ENCODE results near the gene TMEM63C.
A peak's percentile ranks its signal among the peaks of the same experiment; 100 is the strongest.

The TMEM63C gene

DNA sequence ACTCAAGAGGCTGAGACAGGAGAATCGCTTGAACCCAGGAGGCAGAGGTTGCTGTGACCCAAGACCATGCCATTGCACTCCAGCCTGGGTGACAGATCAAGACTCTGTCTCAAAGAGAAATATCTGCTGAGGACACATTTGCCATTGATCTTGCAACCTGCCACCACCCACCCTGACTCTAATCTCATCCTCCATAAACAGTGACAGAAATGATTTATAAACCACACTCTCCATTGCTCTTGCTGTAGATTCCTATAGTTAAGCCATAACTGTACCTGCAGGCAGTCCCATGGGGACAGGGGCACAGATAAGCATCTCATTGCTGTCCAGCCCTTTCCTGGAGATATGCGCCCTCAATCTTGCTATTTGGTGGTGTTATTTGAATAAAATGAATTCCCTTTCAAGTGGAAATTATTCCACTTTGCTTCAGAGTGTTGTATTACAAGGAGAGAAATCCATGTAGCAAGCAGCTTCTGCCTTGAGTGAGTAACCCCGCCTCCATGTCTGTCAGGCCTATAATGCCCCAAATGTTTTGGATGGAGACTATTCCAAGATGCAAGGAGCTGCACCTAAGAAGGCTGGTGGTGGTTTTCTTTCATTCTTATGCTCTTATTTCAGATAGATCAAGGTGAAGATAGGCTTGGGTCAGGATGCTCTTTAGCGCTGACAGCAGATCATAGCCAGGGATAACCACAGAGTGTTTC is 37.0 kb upstream of the TMEM63C start:
- peaks cover 26% of the 10 kb centered on the region for H3K4me1 ChIP-seq (ENCODE audit: insufficient read depth, low read length)
- H3K36me3 ChIP-seq (ENCODE audit: insufficient read depth, low read length): no peaks in the 10 kb centered on the region
- no peak overlapping the region for H2AFZ ChIP-seq (ENCODE audit: low read depth, low read length)
- peaks cover 3% of the 10 kb centered on the region for H3K27me3 ChIP-seq (ENCODE audit: insufficient read depth, low read length)
- H3K9me3 ChIP-seq (ENCODE audit: low read length): no peaks in the 10 kb centered on the region
- H3K4me3 ChIP-seq (ENCODE audit: low read length): no peak overlapping the region

- no peak overlapping the region for H2AFZ ChIP-seq (ENCODE audit: low read depth, low read length)
These were observed 35.4 kb upstream of the TMEM63C start for GRCh38 chr14:77145975-77146740.

DNA sequence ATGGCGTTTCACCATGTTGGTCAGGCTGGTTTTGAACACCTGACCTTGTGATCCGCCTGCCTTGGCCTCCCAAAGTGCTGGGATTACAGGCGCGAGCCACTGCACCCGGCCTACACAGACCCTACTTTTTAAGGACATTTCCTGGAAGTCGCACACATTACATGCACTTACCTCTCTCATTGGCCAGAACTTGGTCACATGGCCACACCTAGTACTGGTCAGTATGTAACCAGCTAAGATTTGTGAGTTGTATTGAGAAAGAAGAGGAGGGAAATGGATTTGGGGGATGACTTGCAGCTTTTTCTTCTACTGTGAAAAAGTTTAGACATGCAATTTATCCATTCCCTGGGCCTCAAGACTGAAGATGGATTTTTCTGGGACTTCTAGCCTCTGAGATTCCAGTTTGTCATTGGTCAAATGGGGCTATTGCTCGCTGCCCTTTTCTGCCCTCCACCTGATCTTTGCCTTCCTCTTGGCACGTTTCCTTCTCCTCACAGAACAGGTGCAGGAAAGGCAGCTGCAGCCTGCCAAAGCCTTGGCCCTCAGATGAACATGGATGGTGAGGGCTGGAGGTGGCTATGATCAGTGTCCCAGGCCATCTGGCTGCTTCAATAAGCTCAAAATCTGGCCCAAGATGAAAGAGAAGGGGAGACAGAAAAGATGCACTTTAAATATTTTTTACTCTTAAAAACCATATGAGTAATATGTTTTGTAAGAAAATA is 32.9 kb upstream of the TMEM63C start:
- Histone ChIP-seq H3K36me3 (ENCODE audit: insufficient read depth, low read length) (no peaks in the 10 kb centered on the region), H2AFZ (ENCODE audit: low read depth, low read length) (no peak overlapping the region), H3K4me3 (ENCODE audit: low read length) (no peak overlapping the region)

More at GRCh38 chr14:77145975-77146740, 35.4 kb upstream of the TMEM63C start:
- H3K36me3 ChIP-seq (ENCODE audit: insufficient read depth, low read length): no peaks in the 10 kb centered on the region
- peaks cover 16% of the 10 kb centered on the region for H3K4me1 ChIP-seq (ENCODE audit: insufficient read depth, low read length)
- H3K27me3 ChIP-seq (ENCODE audit: insufficient read depth, low read length): peaks cover 3% of the 10 kb centered on the region
- H3K9me3 ChIP-seq (ENCODE audit: low read length): no peaks in the 10 kb centered on the region
- no peak overlapping the region for H3K4me3 ChIP-seq (ENCODE audit: low read length)

DNA sequence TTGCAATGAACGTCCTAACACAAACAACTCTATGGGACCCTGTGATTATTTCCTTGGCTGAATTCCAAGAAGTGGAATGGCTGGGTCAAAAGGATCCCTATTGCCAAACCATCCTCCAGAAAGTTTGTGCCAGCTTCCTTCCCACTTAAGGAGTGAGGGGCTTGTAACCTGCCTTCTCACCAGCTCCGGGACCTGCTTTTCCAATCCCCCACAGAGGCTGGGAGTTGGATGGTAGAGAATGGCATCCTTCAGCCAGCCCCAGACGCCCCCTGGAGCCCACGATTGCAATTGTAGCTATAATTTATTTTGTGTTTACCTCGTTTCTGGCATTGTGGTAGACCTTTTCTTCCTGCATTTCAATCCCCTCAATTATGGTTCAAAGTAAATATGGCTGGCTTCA is 30.4 kb upstream of the TMEM63C start:
- Histone ChIP-seq H3K36me3 (ENCODE audit: insufficient read depth, low read length) (no peaks in the 10 kb centered on the region), H3K9me3 (ENCODE audit: low read length) (no peaks in the 10 kb centered on the region), H3K4me3 (ENCODE audit: low read length) (no peak overlapping the region), H3K4me1 (ENCODE audit: insufficient read depth, low read length) (peaks cover 11% of the 10 kb centered on the region), H2AFZ (ENCODE audit: low read depth, low read length) (no peak overlapping the region), H3K27me3 (ENCODE audit: insufficient read depth, low read length) (no peaks in the 10 kb centered on the region)

More for the DNA sequence above, 32.9 kb upstream of the TMEM63C start:
- no peaks in the 10 kb centered on the region for H3K4me1 ChIP-seq (ENCODE audit: insufficient read depth, low read length)
- peaks cover under 1% of the 10 kb centered on the region for H3K27me3 ChIP-seq (ENCODE audit: insufficient read depth, low read length)
- H3K9me3 ChIP-seq (ENCODE audit: low read length): no peaks in the 10 kb centered on the region

DNA sequence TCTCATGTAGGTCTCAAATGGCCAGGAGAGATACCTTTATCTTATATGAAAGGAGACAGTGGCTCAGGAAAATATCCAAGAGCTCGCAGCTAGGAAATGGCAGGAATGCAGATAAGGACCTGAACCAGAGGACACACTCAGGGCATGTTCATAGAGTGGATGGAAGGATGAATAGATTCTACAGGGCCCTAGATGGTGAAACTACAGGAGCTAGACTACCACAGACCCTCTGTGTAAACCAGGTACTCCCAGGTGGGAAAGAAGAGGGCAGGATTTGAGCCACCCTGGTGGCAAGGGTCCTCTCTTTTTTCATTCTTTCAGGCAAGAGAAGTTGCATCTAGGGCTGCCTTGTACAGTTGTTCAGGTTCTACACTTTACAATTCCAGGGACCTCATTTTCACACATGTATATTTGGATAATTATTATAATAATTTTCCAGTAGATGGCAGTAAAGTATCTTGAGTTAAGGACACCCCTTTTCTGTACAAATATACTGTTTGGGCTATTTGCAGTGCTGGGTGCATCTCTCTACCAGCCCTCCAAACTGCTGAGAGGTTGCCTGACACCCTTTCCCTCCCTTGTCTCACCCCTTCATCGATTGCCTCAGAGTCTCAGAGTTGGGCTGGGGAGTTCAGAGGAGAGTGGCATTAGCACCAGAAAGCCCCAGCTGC is 29.5 kb upstream of the TMEM63C start:
- Histone ChIP-seq H3K4me3 (ENCODE audit: low read length) (no peak overlapping the region), H3K36me3 (ENCODE audit: insufficient read depth, low read length) (no peaks in the 10 kb centered on the region), H2AFZ (ENCODE audit: low read depth, low read length) (no peak overlapping the region), H3K4me1 (ENCODE audit: insufficient read depth, low read length) (peaks cover 11% of the 10 kb centered on the region), H3K27me3 (ENCODE audit: insufficient read depth, low read length) (no peaks in the 10 kb centered on the region), H3K9me3 (ENCODE audit: low read length) (no peaks in the 10 kb centered on the region)

DNA sequence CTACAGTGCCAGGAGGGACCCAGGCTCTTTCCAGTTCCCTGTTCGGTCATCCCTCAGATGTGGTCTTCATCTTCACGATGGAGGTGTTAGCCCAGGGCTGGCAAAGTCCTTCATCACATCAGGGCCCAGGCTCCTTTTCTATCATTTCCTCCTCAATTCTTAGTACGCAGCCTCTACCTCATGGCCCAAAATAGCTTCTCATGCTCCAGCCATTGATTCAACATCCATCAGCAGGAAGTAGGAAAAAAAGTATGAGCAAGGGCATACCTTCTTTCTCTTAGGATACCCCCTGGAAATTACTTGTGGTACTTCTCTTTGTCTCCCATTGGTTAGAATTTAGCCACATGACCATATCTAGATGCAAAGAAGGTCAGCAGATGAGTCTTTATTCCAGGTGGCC is 27.8 kb upstream of the TMEM63C start:
- no peaks in the 10 kb centered on the region for H3K27me3 ChIP-seq (ENCODE audit: insufficient read depth, low read length)
- no peaks in the 10 kb centered on the region for H3K36me3 ChIP-seq (ENCODE audit: insufficient read depth, low read length)
- peaks cover 23% of the 10 kb centered on the region for H3K4me1 ChIP-seq (ENCODE audit: insufficient read depth, low read length)
- H3K9me3 ChIP-seq (ENCODE audit: low read length): no peaks in the 10 kb centered on the region
- H2AFZ ChIP-seq (ENCODE audit: low read depth, low read length): no peak overlapping the region
- no peak overlapping the region for H3K4me3 ChIP-seq (ENCODE audit: low read length)

- Histone ChIP-seq H3K9me3 (ENCODE audit: low read length) (no peaks in the 10 kb centered on the region), H3K27me3 (ENCODE audit: insufficient read depth, low read length) (no peaks in the 10 kb centered on the region), H3K36me3 (ENCODE audit: insufficient read depth, low read length) (no peaks in the 10 kb centered on the region), H3K4me3 (ENCODE audit: low read length) (no peak overlapping the region), H2AFZ (ENCODE audit: low read depth, low read length) (no peak overlapping the region), H3K4me1 (ENCODE audit: insufficient read depth, low read length) (peaks cover 25% of the 10 kb centered on the region)
These were observed 27.2 kb upstream of the TMEM63C start for GRCh38 chr14:77154421-77154820.

DNA sequence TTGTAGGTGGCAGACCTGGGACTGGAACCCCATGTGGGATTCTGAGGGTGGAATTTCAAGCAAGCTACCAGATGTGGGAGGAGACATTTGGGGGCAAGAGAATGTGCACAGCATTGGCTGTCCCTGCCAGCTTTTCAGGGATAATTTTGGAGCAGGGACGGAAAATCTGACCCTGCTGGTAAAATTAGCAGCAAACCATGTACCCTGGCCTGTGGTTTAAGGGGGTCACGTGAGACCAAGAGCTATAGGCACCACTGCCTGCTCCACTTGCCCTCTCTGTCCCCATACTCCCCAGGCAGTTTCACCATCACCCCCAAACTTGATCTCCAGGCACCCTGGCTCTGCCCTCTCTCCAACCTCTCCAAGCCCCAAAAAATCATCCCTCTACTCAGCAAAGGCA is 26.5 kb upstream of the TMEM63C start:
- Histone ChIP-seq H3K4me3 (ENCODE audit: low read length) (no peak overlapping the region), H3K36me3 (ENCODE audit: insufficient read depth, low read length) (no peaks in the 10 kb centered on the region), H3K9me3 (ENCODE audit: low read length) (no peaks in the 10 kb centered on the region), H3K27me3 (ENCODE audit: insufficient read depth, low read length) (no peaks in the 10 kb centered on the region), H3K4me1 (ENCODE audit: insufficient read depth, low read length) (peaks cover 25% of the 10 kb centered on the region), H2AFZ (ENCODE audit: low read depth, low read length) (no peak overlapping the region)

DNA sequence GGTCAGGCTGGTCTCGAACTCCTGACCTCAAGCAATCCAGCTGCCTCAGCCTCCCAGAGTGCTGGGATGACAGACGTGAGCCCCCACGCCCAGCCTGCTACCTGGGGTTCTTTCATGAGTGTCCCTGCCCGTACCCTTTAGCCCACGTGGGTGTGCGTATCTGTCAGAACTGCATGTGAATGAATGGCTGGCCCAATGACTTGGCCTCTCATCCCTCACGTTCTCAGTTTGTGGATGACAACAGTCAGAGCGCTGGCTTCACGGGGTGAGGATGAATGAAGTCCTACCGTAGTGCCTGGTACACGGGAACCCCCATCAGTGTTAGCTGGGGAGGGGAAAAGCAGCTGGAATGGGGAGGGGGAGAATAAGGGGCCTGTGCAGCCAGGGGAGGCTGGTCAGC is 23.9 kb upstream of the TMEM63C start:
- Histone ChIP-seq H3K4me1 (ENCODE audit: insufficient read depth, low read length) (peaks cover 25% of the 10 kb centered on the region), H3K4me3 (ENCODE audit: low read length) (peak overlapping the region; percentile 19), H3K36me3 (ENCODE audit: insufficient read depth, low read length) (no peaks in the 10 kb centered on the region), H2AFZ (ENCODE audit: low read depth, low read length) (no peak overlapping the region), H3K27me3 (ENCODE audit: insufficient read depth, low read length) (no peaks in the 10 kb centered on the region), H3K9me3 (ENCODE audit: low read length) (no peaks in the 10 kb centered on the region)

- H3K9me3 ChIP-seq (ENCODE audit: low read length): no peaks in the 10 kb centered on the region
- H3K4me1 ChIP-seq (ENCODE audit: insufficient read depth, low read length): peaks cover 25% of the 10 kb centered on the region
- H3K36me3 ChIP-seq (ENCODE audit: insufficient read depth, low read length): no peaks in the 10 kb centered on the region
- H3K4me3 ChIP-seq (ENCODE audit: low read length): peak overlapping the region; percentile 19
- no peaks in the 10 kb centered on the region for H3K27me3 ChIP-seq (ENCODE audit: insufficient read depth, low read length)
- peak overlapping the region; percentile 4 for H2AFZ ChIP-seq (ENCODE audit: low read depth, low read length)
These were observed 23.3 kb upstream of the TMEM63C start for GRCh38 chr14:77158175-77158881.

GRCh38 chr14:77158882-77159255 is 22.7 kb upstream of the TMEM63C start:
- no peak overlapping the region for H2AFZ ChIP-seq (ENCODE audit: low read depth, low read length)

DNA sequence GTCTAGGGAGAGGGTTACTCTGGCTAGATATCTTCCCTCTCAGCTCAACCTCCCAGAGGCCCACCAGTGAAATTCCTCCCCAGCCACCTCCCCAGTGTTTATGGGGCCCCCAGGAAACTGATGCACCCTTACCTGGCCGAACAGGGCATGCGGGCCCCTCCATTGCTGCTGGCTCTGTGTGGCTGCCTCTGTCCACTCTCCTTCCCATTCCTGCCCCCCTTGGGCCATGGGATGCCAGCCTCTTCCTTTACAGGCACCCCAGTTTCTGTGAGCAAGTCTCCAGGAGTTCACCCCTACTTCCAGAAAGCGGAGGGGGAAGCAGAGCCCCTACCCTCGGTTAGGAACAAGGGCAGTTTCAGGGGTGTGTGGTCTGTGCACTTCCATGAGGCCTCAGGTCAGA is 20.6 kb upstream of the TMEM63C start:
- H3K9me3 ChIP-seq (ENCODE audit: low read length): no peaks in the 10 kb centered on the region
- peaks cover 14% of the 10 kb centered on the region for H3K4me1 ChIP-seq (ENCODE audit: insufficient read depth, low read length)
- H2AFZ ChIP-seq (ENCODE audit: low read depth, low read length): no peak overlapping the region
- no peaks in the 10 kb centered on the region for H3K27me3 ChIP-seq (ENCODE audit: insufficient read depth, low read length)
- H3K4me3 ChIP-seq (ENCODE audit: low read length): no peak overlapping the region
- H3K36me3 ChIP-seq (ENCODE audit: insufficient read depth, low read length): no peaks in the 10 kb centered on the region

More at GRCh38 chr14:77158882-77159255, 22.7 kb upstream of the TMEM63C start:
- Histone ChIP-seq H3K36me3 (ENCODE audit: insufficient read depth, low read length) (no peaks in the 10 kb centered on the region), H3K4me3 (ENCODE audit: low read length) (peak overlapping the region; percentile 19), H3K27me3 (ENCODE audit: insufficient read depth, low read length) (no peaks in the 10 kb centered on the region), H3K9me3 (ENCODE audit: low read length) (no peaks in the 10 kb centered on the region), H3K4me1 (ENCODE audit: insufficient read depth, low read length) (peaks cover 25% of the 10 kb centered on the region)
